Measurements from ENCODE around the gene THEMIS2. TPM values are rescaled to one million over a fixed set of nuclear protein-coding genes. Genes with fewer than 3 reads are reported as not detected.

THEMIS2 gene
- total and polyA plus RNA-seq, 9 of the 15 experiments (the other 6 are each of a cell fraction or from before 2014, with no cell fraction given), result 2.3 to 12.7 (median 8.0) TPM

GRCh38 chr1:27830621-27831440 is 41.5 kb upstream of the THEMIS2 start, which contains the start of gene PPP1R8 (continued):
- TF ChIP-seq SRSF3 (IDR thresholded peaks at IDR 0.05; ENCODE audit: insufficient read depth, low read length) (no peak), ZNF511 (CRISPR knock-in tag; IDR thresholded peaks at IDR 0.05) (0 out of 2 replicates have a peak, but pooled peaks have one; percentile 43), BDP1 (IDR thresholded peaks at IDR 0.05; ENCODE audit: insufficient read depth, insufficient read length) (no peak), POLR2G (IDR thresholded peaks at IDR 0.05; ENCODE audit: low read depth, low read length) (peak; percentile 100), TAF7 (tag; IDR thresholded peaks at IDR 0.05) (peak; percentile 99), HNRNPUL1 (IDR thresholded peaks at IDR 0.05; ENCODE audit: low read length) (no peak), NEUROD1 (IDR thresholded peaks at IDR 0.05; ENCODE audit: borderline replicate concordance, low read depth, low read length, partially characterized antibody) (peak; percentile 74), FOXK2 (conservative IDR thresholded peaks at IDR 0.05 in 1 of 2, IDR thresholded peaks at IDR 0.05 in 1 of 2; ENCODE audit: low read depth in 2 of 2) (peak; percentile 41 to 59; a peak in 1 of 4 replicates), FOXA3 (CRISPR knock-in tag; conservative IDR thresholded peaks at IDR 0.05 in 1 of 2, IDR thresholded peaks at IDR 0.05 in 1 of 2) (peak in 1 of 2 experiments; percentile 69; a peak in 1 of 4 replicates), YY1 (IDR thresholded peaks at IDR 0.05; ENCODE audit: borderline replicate concordance in 1 of 3, control insufficient read depth in 1 of 3, extremely low read depth in 1 of 3, insufficient read depth in 3 of 3, insufficient read length in 1 of 3, insufficient replicate concordance in 2 of 3, low read depth in 1 of 3, low read length in 2 of 3) (peak; percentile 95 to 98 (median 98)), TRIM28 (IDR thresholded peaks at IDR 0.05) (peak; percentile 82), GTF2A2 (tag; IDR thresholded peaks at IDR 0.05) (peak; percentile 72; the same call in 1 of the 2 replicates), ZNF785 (CRISPR knock-in tag; IDR thresholded peaks at IDR 0.05) (no peak), RBM34 (IDR thresholded peaks at IDR 0.05; ENCODE audit: borderline replicate concordance, insufficient read depth, low read length) (no peak), ZBTB7A (IDR thresholded peaks at IDR 0.05; ENCODE audit: borderline replicate concordance, control insufficient read depth, low read depth, low read length) (no peak), SOX6 (IDR thresholded peaks at IDR 0.05) (0 out of 2 replicates have a peak, but pooled peaks have one; percentile 40), NRF1 (conservative IDR thresholded peaks at IDR 0.05 in 1 of 2, IDR thresholded peaks at IDR 0.05 in 1 of 2) (peak; percentile 95), SRSF1 (IDR thresholded peaks at IDR 0.05; ENCODE audit: low read depth, low read length) (peak; percentile 84; the same call in 1 of the 2 replicates), STAG1 (CRISPR knock-in tag; IDR thresholded peaks at IDR 0.05; ENCODE audit: borderline replicate concordance) (0 out of 2 replicates have a peak, but pooled peaks have one; percentile 6), NFIX (CRISPR knock-in tag; IDR thresholded peaks at IDR 0.05; ENCODE audit: low read depth) (no peak)
- TF ChIP-seq, protein P1, sequence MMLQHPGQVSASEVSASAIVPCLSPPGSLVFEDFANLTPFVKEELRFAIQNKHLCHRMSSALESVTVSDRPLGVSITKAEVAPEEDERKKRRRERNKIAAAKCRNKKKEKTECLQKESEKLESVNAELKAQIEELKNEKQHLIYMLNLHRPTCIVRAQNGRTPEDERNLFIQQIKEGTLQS (IDR thresholded peaks at IDR 0.05), result no peak
- TF ChIP-seq, protein P1 (CRISPR knock-in tag; conservative IDR thresholded peaks at IDR 0.05), result no peak
- TF ChIP-seq, protein P2, sequence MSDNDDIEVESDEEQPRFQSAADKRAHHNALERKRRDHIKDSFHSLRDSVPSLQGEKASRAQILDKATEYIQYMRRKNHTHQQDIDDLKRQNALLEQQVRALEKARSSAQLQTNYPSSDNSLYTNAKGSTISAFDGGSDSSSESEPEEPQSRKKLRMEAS (CRISPR knock-in tag; IDR thresholded peaks at IDR 0.05), result peak; percentile 52; the same call in 1 of the 2 replicates
